ENCODE data around the gene PCDHGA7.
A peak's percentile ranks its signal among the peaks of the same experiment; 100 is the strongest.
"Not testable (repeated sequence)": the region's sequence is repeated elsewhere in the genome, so short reads cannot be mapped to it uniquely, and the experiment has no call there.

Gene PCDHGA7

DNA sequence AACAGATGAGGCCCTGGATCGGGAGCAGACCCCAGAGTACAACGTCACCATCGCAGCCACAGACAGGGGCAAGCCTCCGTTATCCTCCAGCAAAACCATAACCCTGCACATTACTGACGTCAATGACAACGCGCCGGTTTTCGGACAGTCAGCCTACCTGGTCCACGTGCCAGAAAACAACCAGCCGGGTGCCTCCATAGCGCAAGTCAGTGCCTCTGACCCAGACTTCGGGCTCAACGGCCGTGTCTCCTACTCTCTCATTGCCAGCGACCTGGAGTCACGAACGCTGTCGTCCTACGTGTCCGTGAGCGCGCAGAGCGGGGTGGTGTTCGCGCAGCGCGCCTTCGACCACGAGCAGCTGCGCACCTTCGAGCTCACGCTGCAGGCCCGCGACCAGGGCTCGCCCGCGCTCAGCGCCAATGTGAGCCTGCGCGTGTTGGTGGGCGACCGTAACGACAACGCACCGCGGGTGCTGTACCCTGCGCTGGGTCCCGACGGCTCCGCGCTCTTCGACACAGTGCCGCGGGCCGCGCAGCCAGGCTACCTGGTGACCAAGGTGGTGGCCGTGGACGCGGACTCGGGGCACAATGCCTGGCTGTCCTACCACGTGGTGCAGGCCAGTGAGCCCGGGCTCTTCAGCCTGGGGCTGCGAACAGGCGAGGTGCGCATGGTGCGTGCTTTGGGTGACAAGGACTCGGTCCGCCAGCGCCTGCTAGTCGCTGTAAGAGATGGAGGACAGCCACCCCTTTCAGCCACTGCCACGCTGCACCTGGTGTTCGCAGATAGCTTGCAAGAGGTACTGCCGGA is 36.7 kb downstream of the PCDHGA7 start:
- no peak overlapping the region for H3K9ac ChIP-seq (ENCODE audit: insufficient read length)

DNA sequence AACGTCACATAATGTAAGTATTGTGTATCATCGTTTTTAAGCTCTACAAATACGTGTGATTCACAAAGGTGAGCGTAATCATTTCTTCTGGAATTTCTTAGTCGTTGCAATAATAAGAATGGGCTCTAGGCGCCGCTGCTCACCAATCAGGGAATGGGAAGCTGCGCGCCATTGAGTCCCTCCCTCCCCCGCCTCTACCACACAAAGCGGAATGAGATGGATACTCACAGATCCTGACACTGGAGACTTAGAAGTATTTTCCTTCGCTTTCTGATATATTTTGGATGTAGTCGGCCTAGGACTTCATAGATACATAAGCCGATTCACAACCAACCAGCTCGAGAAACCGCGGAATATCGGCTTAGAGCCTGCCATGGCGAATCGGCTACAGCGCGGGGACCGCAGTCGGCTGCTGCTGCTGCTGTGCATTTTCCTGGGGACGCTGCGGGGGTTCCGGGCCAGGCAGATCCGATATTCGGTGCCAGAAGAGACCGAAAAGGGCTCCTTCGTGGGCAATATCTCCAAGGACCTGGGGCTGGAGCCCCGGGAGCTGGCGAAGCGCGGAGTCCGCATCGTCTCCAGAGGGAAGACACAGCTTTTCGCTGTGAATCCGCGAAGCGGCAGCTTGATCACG is 38.4 kb downstream of the PCDHGA7 start, which contains the start of gene PCDHGA11:
Gene PCDHGA11, plus strand, starts transcription at position 197 of the 634 bp plus-strand sequence. Its CDS starts 177 bp downstream, at position 374.
- no peak for TF ChIP-seq FOXP2 (optimal IDR thresholded peaks at IDR 0.05; ENCODE audit: control extremely low read depth, extremely low read length, insufficient read depth)
- no peak for TF ChIP-seq EZH2 (IDR thresholded peaks at IDR 0.05)
- no peak for TF ChIP-seq POLR2AphosphoS5 (IDR thresholded peaks at IDR 0.05; ENCODE audit: borderline replicate concordance, low read depth, low read length)
- peak; percentile 55 for DNase-seq (ENCODE audit: low read depth, low spot score)

More for the DNA sequence above, 36.7 kb downstream of the PCDHGA7 start:
- no peak for DNase-seq (ENCODE audit: low read depth, low spot score)
- H3K4me3 ChIP-seq = no peak overlapping the region
- H3K27ac ChIP-seq = no peak overlapping the region
- H3K36me3 ChIP-seq (ENCODE audit: insufficient read depth, low read length) = no peaks in the 10 kb centered on the region; the same call in 1 of the 2 replicates
- no peaks in the 10 kb centered on the region; the same call in 1 of the 2 replicates for H3K9me3 ChIP-seq (ENCODE audit: low read depth, low read length)
- TF ChIP-seq POLR2AphosphoS5 (IDR thresholded peaks at IDR 0.05; ENCODE audit: borderline replicate concordance, low read depth, low read length) (no peak), FOXP2 (optimal IDR thresholded peaks at IDR 0.05; ENCODE audit: control extremely low read depth, extremely low read length, insufficient read depth) (no peak), EZH2 (IDR thresholded peaks at IDR 0.05) (no peak)

DNA sequence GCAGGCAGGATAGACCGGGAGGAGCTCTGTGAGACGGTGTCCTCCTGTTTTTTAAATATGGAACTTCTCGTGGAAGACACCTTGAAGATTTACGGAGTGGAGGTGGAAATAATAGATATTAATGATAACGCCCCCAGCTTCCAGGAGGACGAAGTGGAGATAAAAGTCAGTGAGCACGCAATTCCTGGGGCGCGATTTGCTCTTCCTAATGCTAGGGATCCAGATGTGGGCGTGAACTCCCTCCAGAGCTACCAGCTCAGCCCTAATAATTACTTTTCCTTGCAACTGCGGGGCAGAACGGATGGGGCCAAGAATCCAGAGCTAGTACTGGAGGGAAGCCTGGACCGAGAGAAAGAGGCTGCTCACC is 38.9 kb downstream of the PCDHGA7 start:
- Histone ChIP-seq H3K9ac (ENCODE audit: insufficient read length) (peak overlapping the region; percentile 63), H3K4me3 (peak overlapping the region; percentile 76), H3K36me3 (ENCODE audit: insufficient read depth, low read length) (peaks cover 6% of the 10 kb centered on the region; the same call in 1 of the 2 replicates), H3K9me3 (ENCODE audit: low read depth, low read length) (no peaks in the 10 kb centered on the region; the same call in 1 of the 2 replicates), H3K27ac (0 out of 2 replicates have a peak overlapping the region, but pooled peaks have one; percentile 19)
- no peak for DNase-seq (ENCODE audit: low read depth, low spot score)
- no peak for TF ChIP-seq POLR2AphosphoS5 (IDR thresholded peaks at IDR 0.05; ENCODE audit: borderline replicate concordance, low read depth, low read length)
- no peak for TF ChIP-seq EZH2 (IDR thresholded peaks at IDR 0.05)
- TF ChIP-seq FOXP2 (optimal IDR thresholded peaks at IDR 0.05; ENCODE audit: control extremely low read depth, extremely low read length, insufficient read depth) = no peak

More for the DNA sequence above, 38.4 kb downstream of the PCDHGA7 start, which contains the start of gene PCDHGA11:
- peak within 1 kb of the TSS; percentile 76 for H3K4me3 ChIP-seq
- 0 out of 2 replicates have a peak within 1 kb of the TSS, but pooled peaks have one; percentile 19 for H3K27ac ChIP-seq
- H3K36me3 ChIP-seq (ENCODE audit: insufficient read depth, low read length) = peaks cover 6% of the 10 kb centered on the region; the same call in 1 of the 2 replicates
- H3K9ac ChIP-seq (ENCODE audit: insufficient read length) = peak within 1 kb of the TSS; percentile 63
- H3K9me3 ChIP-seq (ENCODE audit: low read depth, low read length) = no peaks in the 10 kb centered on the region; the same call in 1 of the 2 replicates

- no peaks in the 10 kb centered on the region; the same call in 1 of the 2 replicates for H3K9me3 ChIP-seq (ENCODE audit: low read depth, low read length)
- H3K4me3 ChIP-seq = no peak overlapping the region
- H3K27ac ChIP-seq = no peak overlapping the region
- TF ChIP-seq FOXP2 (optimal IDR thresholded peaks at IDR 0.05; ENCODE audit: control extremely low read depth, extremely low read length, insufficient read depth) (no peak), EZH2 (IDR thresholded peaks at IDR 0.05) (no peak), POLR2AphosphoS5 (IDR thresholded peaks at IDR 0.05; ENCODE audit: borderline replicate concordance, low read depth, low read length) (no peak)
- no peak for DNase-seq (ENCODE audit: low read depth, low spot score)
- peaks cover 12% of the 10 kb centered on the region for H3K36me3 ChIP-seq (ENCODE audit: insufficient read depth, low read length)
- H3K9ac ChIP-seq (ENCODE audit: insufficient read length) = no peak overlapping the region
Observed at GRCh38 chr5:141422742-141423291, 40.3 kb downstream of the PCDHGA7 start.

- H3K4me3 ChIP-seq = no peak overlapping the region
- H3K27ac ChIP-seq = no peak overlapping the region
- H3K9ac ChIP-seq (ENCODE audit: insufficient read length) = no peak overlapping the region
- no peaks in the 10 kb centered on the region for H3K9me3 ChIP-seq (ENCODE audit: low read depth, low read length)
- H3K36me3 ChIP-seq (ENCODE audit: insufficient read depth, low read length) = peaks cover 25% of the 10 kb centered on the region
- no peak for DNase-seq (ENCODE audit: low read depth, low spot score)
- TF ChIP-seq POLR2AphosphoS5 (IDR thresholded peaks at IDR 0.05; ENCODE audit: borderline replicate concordance, low read depth, low read length) = no peak
- no peak for TF ChIP-seq FOXP2 (optimal IDR thresholded peaks at IDR 0.05; ENCODE audit: control extremely low read depth, extremely low read length, insufficient read depth)
Observed at GRCh38 chr5:141427783-141428426, 45.4 kb downstream of the PCDHGA7 start.

DNA sequence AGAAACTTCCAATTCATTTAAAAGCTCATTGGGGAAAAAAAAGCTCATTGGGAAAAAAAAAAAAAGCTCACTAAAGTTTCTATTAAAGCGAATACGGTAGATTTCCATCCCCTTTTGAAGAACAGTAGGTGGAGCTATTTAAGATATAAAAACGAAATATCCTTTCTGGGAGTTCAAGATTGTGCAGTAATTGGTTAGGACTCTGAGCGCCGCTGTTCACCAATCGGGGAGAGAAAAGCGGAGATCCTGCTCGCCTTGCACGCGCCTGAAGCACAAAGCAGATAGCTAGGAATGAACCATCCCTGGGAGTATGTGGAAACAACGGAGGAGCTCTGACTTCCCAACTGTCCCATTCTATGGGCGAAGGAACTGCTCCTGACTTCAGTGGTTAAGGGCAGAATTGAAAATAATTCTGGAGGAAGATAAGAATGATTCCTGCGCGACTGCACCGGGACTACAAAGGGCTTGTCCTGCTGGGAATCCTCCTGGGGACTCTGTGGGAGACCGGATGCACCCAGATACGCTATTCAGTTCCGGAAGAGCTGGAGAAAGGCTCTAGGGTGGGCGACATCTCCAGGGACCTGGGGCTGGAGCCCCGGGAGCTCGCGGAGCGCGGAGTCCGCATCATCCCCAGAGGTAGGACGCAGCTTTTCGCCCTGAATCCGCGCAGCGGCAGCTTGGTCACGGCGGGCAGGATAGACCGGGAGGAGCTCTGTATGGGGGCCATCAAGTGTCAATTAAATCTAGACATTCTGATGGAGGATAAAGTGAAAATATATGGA is 48.0 kb downstream of the PCDHGA7 start, which contains the start of gene PCDHGA12:
Gene PCDHGA12, plus strand, starts transcription at position 176 of the 782 bp plus-strand sequence. Its CDS starts 253 bp downstream, at position 429.
- no peak within 1 kb of the TSS for H3K9ac ChIP-seq (ENCODE audit: insufficient read length)

GRCh38 chr5:141431286-141431685 is 48.7 kb downstream of the PCDHGA7 start:
- H3K9me3 ChIP-seq (ENCODE audit: low read depth, low read length) = no peaks in the 10 kb centered on the region
- no peak for DNase-seq (ENCODE audit: low read depth, low spot score)
- peaks cover 19% of the 10 kb centered on the region; the same call in 1 of the 2 replicates for H3K36me3 ChIP-seq (ENCODE audit: insufficient read depth, low read length)
- TF ChIP-seq POLR2AphosphoS5 (IDR thresholded peaks at IDR 0.05; ENCODE audit: borderline replicate concordance, low read depth, low read length) (no peak), FOXP2 (optimal IDR thresholded peaks at IDR 0.05; ENCODE audit: control extremely low read depth, extremely low read length, insufficient read depth) (no peak), EZH2 (IDR thresholded peaks at IDR 0.05) (no peak)
- no peak overlapping the region for H3K9ac ChIP-seq (ENCODE audit: insufficient read length)
- no peak overlapping the region for H3K4me3 ChIP-seq
- no peak overlapping the region for H3K27ac ChIP-seq

More for the DNA sequence above, 48.0 kb downstream of the PCDHGA7 start, which contains the start of gene PCDHGA12:
- H3K9me3 ChIP-seq (ENCODE audit: low read depth, low read length) = no peaks in the 10 kb centered on the region
- peaks cover 19% of the 10 kb centered on the region; the same call in 1 of the 2 replicates for H3K36me3 ChIP-seq (ENCODE audit: insufficient read depth, low read length)
- no peak within 1 kb of the TSS for H3K27ac ChIP-seq
- H3K4me3 ChIP-seq = no peak within 1 kb of the TSS
- TF ChIP-seq FOXP2 (optimal IDR thresholded peaks at IDR 0.05; ENCODE audit: control extremely low read depth, extremely low read length, insufficient read depth) (no peak), EZH2 (IDR thresholded peaks at IDR 0.05) (no peak), POLR2AphosphoS5 (IDR thresholded peaks at IDR 0.05; ENCODE audit: borderline replicate concordance, low read depth, low read length) (no peak)
- no peak for DNase-seq (ENCODE audit: low read depth, low spot score)

DNA sequence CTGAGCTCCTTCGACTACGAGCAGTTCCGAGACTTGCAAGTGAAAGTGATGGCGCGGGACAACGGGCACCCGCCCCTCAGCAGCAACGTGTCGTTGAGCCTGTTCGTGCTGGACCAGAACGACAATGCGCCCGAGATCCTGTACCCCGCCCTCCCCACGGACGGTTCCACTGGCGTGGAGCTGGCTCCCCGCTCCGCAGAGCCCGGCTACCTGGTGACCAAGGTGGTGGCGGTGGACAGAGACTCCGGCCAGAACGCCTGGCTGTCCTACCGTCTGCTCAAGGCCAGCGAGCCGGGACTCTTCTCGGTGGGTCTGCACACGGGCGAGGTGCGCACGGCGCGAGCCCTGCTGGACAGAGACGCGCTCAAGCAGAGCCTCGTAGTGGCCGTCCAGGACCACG is 49.8 kb downstream of the PCDHGA7 start:
- H3K27ac ChIP-seq; H3K9me3 ChIP-seq (ENCODE audit: low read depth, low read length); H3K4me3 ChIP-seq; DNase-seq (ENCODE audit: low read depth, low spot score); H3K9ac ChIP-seq (ENCODE audit: insufficient read length): not testable (repeated sequence)
- H3K36me3 ChIP-seq (ENCODE audit: insufficient read depth, low read length) = peaks cover 14% of the 10 kb centered on the region; the same call in 1 of the 2 replicates

DNA sequence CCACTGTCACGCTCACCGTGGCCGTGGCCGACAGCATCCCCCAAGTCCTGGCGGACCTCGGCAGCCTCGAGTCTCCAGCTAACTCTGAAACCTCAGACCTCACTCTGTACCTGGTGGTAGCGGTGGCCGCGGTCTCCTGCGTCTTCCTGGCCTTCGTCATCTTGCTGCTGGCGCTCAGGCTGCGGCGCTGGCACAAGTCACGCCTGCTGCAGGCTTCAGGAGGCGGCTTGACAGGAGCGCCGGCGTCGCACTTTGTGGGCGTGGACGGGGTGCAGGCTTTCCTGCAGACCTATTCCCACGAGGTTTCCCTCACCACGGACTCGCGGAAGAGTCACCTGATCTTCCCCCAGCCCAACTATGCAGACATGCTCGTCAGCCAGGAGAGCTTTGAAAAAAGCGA is 50.2 kb downstream of the PCDHGA7 start:
- H3K4me3 ChIP-seq; H3K9me3 ChIP-seq (ENCODE audit: low read depth, low read length); DNase-seq (ENCODE audit: low read depth, low spot score); H3K27ac ChIP-seq; H3K9ac ChIP-seq (ENCODE audit: insufficient read length): not testable (repeated sequence)
- peaks cover 14% of the 10 kb centered on the region; the same call in 1 of the 2 replicates for H3K36me3 ChIP-seq (ENCODE audit: insufficient read depth, low read length)

All from SK-N-MC (cell line).